HG03432 (cell line): ENCODE measurements around the gene CBX5.
A peak's percentile ranks its signal among the peaks of the same experiment; 100 is the strongest.
"Not testable (repeated sequence)": the region's sequence is repeated elsewhere in the genome, so short reads cannot be mapped to it uniquely, and the experiment has no call there.

Experiments used
- ATAC-seq: cut with Tn5 transposase; IDR thresholded peaks from one replicate; pipeline ENCODE4 v1.9.1; 2021; ENCODE audit warnings: mild to moderate bottlenecking, moderate library complexity; ENCODE audit not compliant: unreplicated experiment

CBX5 gene

GRCh38 chr12:54270345-54270744 lies 9.6 kb downstream of the CBX5 start:
- ATAC-seq: no peak

- ATAC-seq: no peak
These were observed 13.1 kb downstream of the CBX5 start for GRCh38 chr12:54266852-54267251.

GRCh38 chr12:54265364-54265812 lies 14.5 kb downstream of the CBX5 start:
- no peak for ATAC-seq

DNA sequence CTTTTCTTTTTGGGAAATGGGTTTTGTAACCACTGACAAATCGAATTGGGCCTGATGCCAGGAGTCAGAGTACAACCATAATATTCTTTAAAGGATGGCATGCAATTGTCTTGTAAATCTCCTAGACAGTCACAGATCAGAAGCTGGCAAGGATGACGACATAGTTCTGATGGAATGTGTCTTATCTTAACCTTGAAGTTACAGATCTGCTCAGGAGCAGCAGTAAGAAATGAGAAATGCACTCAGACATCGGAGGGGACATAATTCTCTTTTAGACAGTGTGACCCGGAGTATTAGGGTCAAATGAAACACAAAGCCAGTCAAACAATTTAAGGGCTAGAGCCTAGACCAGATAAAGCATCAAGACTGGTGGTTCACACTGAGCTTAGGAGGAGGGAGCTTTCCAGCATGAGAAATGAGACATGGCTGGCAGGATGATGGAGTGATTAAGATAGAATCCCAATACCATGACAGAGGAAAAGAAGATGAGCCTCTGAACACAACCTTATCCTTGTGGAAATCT lies 17.5 kb downstream of the CBX5 start:
- ATAC-seq: no peak

DNA sequence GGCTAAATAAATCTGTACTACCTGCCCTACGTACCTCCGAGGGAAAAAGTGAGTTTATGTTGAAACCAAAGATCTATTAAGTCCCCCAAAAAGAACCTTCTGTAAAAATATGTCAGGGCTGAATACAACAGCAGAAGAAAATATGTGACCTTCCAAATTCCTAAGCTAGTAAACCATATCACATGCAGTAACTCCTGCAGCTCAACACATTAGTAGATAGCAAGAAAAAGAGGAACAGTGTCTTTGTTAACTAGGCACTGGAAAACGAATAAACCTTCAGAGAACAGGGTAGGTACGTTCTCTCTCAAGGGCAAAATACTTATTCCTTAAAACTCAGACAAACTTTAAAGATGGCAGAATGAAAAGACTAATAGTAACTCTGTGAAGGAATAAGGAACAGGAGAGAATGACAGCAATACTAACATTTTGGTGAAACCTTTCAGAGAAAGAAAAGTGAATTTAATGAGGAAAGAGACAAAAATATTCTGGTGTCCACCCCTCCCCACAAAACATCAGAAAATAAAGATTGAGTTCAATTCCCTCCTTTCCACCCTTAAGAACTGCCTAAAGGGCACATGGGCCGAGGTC lies 18.0 kb downstream of the CBX5 start:
- ATAC-seq: no peak

- peak; percentile 82 for ATAC-seq
These were observed 20.5 kb downstream of the CBX5 start for GRCh38 chr12:54259194-54260011.

DNA sequence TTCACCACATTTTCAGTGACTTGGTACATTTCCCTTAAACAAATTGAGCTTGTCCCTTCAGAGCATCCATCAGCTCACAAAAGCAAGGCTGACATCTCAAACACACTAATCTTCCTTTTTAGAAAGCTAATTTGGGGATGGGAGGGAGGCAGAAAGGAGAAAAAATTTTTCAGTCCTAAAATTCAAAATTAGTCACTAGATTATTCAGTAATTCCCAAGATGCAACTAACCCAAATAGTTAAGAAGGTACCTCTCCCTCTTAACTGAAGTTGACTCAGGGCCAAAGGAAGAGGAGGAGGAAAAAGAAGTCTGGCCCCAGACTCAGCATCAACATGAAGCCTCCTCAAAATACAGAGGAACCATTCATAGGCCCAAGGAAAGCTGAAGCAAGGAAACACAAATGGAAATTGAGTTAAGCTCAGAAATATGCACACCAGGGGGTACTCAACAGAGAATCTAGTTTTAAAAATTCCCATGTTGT lies 21.7 kb downstream of the CBX5 start:
- ATAC-seq: no peak

- no peak for ATAC-seq
These were observed 22.6 kb downstream of the CBX5 start for GRCh38 chr12:54257332-54257731.

DNA sequence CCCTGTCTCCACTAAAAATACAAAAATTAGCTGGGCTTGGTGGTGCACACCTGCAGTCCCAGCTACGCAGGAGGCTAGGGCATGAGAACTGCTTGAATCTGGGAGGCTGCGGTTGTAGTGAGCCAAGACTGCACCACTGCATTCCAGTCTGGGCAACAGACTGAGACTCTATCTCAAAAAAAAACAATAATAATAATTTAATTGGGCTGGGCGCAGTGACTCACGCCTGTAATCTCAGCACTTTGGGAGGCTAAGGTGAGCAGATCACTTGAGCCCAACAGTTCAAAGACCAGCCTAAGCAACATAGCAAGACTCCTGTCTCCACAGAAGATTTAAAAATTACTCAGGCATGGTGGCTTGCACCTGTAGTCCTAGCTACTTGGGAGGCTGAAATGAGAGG lies 26.7 kb downstream of the CBX5 start:
- no peak for ATAC-seq

DNA sequence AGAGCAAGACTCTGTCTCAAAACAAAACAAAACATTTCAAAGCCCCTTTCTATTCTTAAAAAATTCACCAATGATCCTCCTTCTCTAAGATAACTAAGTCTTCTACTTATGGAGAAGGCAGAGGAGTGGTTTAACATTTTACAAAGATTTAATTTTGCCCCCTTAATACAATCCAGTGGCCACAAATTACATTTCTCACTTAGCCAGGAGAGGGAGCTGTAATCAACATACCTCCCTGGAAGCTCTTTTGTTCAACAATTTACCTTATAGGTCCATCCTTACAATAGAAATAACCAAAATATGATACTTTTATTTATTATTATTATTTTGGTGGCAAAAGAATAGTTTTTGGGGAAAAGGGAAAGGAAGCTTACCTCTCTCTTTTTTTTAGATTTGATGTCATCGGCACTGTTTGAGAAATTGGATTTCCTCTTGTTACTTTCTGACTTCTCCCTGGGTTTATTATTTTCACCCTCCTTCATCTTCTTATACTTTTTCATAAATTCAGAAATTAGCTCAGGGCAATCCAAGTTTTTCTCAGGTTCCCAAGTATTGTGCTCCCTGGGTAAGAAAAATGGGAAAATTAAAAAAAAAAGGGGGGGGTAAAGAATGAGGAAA lies 28.1 kb downstream of the CBX5 start:
- no peak for ATAC-seq

DNA sequence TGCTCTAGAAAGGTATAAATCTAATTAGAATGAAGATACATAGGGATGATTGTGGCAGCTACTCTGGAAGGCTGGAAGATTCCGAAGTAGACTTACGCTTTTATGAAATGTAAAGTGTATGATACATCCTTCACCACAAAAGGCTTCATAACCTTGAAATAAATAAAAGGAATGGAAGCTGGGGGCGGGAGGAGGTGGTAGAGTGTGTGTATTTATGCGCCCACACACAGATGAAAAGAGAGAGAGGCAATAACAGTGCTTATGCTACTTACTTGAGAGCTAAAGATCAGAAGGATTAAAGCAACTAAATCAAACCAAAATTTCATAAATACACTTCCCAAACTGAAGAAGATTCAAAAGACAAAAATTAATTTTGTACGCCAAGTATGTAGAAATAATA lies 30.4 kb downstream of the CBX5 start:
- no peak for ATAC-seq

DNA sequence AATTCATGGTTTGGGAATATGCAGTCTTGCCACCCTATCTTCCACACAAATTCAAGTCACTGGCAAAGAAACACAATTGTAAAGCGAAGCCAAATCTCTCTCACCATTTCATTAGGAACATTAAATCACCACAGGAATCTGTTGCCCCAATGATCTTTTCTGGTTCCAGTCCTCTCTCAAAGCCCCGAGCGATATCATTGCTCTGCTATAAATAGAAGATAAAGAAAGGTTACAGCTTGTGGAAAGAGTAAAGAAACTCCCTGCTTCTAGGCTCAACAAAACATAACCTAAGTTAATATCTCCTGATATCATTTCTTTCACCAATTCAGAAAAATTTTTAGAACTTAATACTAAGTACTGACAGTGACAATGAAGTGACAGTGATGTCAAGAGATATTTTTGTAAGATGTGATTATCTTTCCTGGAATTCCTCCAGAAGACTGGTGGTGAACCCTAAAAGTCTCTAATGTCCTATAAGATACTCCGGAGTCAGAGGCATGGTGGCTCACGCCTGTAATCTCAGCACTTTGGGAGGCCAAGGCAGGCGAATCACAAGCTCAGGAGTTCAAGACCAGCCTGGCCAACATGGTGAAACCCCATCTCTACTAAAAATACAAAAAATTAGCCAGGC lies 33.8 kb downstream of the CBX5 start:
- ATAC-seq: no peak

DNA sequence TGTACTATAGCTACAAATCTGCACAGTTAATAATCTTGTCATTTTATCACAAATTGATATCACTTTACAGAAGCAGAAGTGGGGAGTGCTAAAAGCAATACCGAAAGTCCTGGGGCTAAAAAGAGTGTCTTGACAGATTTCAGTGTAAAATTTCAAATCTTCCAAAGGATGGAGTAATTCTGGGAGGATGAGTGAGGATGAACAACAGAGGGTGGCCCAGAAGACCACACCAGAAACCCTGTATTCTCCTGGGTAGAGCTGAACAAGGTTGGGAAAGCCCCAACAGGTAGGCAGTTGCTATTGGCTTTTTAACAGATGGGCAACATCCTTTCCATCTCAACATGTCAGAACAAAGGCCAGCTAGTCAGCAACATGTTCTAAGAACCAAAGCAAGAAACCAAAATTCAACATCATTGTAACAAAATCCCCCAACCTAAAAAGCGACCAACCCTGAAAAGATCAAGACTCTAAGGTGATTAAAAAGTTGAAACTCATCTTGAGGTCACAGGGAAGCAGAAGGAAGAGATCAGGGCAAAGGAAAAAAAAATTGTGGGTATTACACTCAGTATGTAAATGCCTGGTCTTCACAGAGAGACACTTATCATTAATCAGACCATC lies 38.8 kb downstream of the CBX5 start:
- ATAC-seq: peak; percentile 79

DNA sequence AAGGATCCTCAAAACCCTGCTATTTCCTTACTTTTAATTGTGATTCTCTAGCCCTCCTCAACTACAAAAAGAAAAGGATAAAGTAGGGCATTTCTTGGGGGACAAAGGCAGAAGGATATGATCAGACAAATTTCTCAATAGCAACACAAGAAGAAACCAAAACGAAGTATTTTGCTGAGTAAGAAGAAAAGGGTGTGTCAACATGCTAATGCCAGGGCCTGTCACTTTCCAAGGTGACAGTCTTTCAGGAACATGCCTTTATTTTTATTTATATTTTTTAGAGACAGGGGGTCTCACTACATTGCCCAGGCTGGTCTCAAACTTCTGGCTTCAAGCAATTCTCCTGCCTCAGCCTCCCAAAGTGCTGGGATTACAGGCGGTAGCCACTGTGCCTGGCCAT lies 39.8 kb downstream of the CBX5 start:
- no peak for ATAC-seq

DNA sequence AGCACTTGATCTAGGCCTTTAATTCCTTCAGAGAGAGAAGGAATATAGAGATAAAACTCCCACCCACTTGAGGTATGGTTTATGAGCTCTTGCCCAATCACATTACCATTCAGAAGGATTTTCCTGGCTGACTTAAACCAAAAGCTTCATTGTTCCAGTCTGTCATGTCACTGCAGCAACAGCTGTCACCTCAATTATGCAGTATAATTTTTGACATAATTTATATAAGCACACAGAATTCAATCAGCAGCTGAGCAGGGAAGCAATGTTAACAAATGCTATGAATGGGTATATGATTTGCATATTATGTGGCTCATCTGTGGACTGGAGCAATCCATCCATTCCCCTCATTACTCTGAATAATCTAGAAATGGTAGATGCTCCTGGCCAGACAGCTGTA lies 40.3 kb downstream of the CBX5 start:
- ATAC-seq: no peak

DNA sequence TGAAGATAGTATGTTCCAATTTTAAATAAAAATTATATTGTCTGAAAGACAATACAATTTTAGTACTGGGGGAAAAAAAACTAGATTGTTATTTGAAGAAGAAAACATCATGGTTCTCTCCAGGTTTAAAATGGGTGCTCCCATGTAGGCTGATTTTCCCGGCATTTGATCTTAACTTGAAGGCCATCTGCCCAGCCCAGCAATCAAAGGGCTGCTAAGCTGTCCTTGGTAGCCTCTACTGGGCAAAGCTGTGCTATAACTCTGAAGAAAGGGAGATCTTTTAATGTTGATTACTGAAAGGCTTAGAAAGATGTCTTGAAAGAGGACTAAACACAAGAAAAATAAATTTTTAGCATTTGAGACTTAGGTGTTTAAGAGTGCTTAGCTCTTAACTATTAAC lies 41.4 kb downstream of the CBX5 start:
- no peak for ATAC-seq

DNA sequence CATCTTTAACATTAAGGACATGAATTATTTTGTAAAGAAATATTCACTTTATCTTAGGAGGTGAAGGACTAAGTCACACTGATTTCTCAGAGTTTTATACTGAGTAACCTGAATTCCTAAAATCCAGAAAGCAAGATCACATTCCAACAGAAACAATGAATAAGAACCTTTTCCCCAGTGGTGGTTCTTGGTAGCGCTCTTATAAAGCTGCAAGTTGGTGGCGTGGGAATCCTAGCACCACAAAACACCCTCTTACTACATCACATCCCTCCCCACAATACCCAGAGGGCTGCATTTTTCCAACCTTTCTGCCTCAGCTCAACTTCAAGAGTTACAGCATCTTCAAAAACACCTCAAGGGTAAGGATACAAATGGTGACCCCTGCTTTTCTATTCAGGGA lies 47.1 kb downstream of the CBX5 start:
- no peak for ATAC-seq

DNA sequence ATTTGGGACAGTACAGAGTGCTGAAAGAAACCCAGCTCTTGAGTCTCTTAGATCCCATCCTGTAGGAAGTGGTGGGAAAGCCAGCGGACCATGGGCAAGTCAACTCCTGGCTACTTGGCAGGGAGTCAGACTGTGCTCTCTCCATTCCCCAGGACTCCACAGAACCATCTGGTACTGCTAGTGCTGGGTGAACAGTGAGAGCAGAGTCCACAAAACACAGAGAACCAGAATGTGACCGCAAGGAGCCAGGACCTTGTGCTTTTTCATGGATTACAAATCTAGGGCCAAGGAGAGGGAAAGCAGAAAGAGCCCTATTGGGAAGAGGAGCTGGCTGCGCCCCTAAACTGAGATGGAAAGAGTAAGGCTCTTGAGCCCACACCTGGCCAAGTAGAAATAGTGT lies 48.7 kb downstream of the CBX5 start:
- not testable (repeated sequence) for ATAC-seq

DNA sequence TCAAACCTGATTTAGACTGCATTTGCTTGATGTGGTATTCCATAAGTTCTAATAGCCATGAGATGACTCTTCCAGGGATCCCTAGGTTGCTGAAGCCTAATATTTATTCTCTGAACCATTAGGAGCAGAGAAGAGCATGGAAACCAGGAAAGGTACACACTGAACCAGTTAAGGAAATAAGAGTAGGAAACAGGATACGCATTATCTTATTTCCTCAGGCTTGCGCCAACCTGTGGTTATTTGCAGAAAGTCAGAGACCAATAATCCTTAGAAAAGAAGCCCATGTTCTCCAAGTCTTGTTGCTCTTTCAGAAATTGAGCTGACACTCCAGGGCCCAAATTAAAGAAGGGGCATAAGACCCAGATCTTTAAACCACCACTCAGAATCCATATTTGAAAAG lies 49.4 kb downstream of the CBX5 start:
- ATAC-seq: no peak

DNA sequence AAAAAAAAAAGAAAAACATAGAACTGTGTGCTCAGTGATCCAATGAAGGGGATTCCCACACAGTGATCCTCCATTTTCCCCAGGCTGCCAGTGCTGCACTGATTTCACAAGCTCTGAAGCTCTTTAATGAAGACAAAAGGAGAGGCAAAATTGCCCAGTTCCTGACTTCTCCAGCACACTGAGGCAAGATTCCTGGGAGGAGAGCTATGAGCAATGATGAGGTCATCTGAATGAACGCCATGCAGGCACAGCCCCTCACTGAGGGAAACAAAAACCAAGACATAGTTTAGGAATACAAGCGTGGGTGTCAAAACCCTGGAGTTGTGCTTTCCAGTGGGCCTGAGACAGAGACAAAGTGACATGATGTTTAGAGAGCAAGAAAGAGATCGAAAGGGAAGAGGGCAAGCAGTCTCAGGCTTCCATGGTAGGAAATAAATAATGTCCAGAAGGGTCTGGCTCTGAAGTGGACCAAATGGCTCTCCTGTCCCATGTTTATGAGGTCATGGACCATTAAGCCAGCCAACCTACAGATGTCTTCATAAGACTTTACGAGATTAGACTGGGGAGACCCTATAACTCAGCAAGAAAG lies 50.2 kb downstream of the CBX5 start:
- no peak for ATAC-seq

DNA sequence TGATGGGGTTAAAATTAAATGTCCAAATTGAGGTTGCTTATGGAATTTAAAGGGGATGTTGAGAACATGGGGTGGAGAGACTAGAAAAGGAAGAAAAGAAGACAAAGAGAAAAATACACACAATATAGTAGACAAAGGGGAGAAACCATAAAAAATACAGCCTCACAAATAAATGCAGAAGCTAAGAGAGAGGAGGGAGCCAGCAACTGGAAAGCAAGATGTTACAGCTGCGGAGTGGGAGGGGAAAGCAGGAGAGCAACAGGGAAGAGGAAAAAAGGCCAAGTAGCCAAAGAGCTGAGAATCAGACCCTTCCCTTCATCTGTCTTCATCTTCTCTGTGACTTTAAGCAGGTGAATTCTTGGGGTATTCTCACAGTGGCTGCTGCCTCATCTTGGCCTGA lies 51.5 kb downstream of the CBX5 start:
- no peak for ATAC-seq
